HUES64 (cell line): ENCODE measurements around the gene NKX2-2.

ENCODE experiments used
- H3K27ac ChIP-seq: 2 replicates; pipeline ENCODE4 v1.7.0; 2013; ENCODE audit warnings: low read depth, low read length, inconsistent platforms
- H3K27me3 ChIP-seq: 2 replicates; pipeline ENCODE4 v1.6.1; 2013; ENCODE audit warnings: mild to moderate bottlenecking, low read length; ENCODE audit not compliant: insufficient read depth
- H3K36me3 ChIP-seq: 2 replicates; pipeline ENCODE4 v1.6.1; 2013; ENCODE audit warnings: mild to moderate bottlenecking, low read length; ENCODE audit not compliant: insufficient read depth
- H3K4me1 ChIP-seq: 2 replicates; pipeline ENCODE4 v1.6.1; 2013; ENCODE audit warnings: mild to moderate bottlenecking, low read length, moderate library complexity; ENCODE audit not compliant: insufficient read depth
- H3K4me3 ChIP-seq: 2 replicates; pipeline ENCODE4 v1.5.1; 2013; ENCODE audit warnings: mild to moderate bottlenecking, low read length, moderate library complexity
- H3K9ac ChIP-seq: 2 replicates; pipeline ENCODE4 v1.6.1; 2013; ENCODE audit warnings: mild to moderate bottlenecking, low read depth, low read length
- H3K9me3 ChIP-seq: 2 replicates; pipeline ENCODE4 v1.6.1; 2013; ENCODE audit warnings: low read depth, low read length; ENCODE audit not compliant: insufficient read depth
- WGBS: fragments of 150-250, 120-280 bp; methylation state at CpG from one replicate; pipeline ENCODE4 v1.1.7; 2013; ENCODE audit warnings: missing lambda C conversion rate; 5-methylcytosine and 5-hydroxymethylcytosine counted together

NKX2-2 gene

DNA sequence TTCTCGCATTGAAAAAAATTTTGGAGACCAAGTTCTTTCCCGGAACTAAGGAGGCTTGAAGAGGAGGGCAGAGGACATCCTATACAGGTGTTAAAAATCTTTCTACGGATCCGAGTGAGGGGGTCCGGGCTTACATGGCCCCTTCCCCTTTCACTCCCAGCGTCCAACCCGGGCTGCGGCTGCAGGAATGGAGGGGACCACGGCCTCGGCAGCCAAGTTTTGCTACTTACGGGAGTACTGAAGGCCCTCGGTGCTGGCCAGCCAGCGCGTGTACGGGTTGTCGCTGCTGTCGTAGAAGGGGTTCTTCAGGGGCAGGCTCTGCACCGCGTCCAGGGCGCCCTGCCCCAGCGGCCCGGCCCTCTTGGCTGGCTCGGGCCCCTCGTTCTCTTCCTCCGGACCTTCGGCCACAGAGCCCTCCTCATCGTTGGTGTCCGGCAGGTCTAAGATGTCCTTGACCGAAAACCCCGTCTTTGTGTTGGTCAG, 642 bp downstream of the NKX2-2 start:
- Histone ChIP-seq H3K27me3 (peaks cover 100% of the 10 kb centered on the region), H3K36me3 (no peaks in the 10 kb centered on the region), H3K4me3 (0 out of 2 replicates have a peak overlapping the region, but pooled peaks have one; percentile 12), H3K4me1 (peaks cover 32% of the 10 kb centered on the region; the same call in 1 of the 2 replicates), H3K9ac (no peak overlapping the region), H3K27ac (no peak overlapping the region), H3K9me3 (no peaks in the 10 kb centered on the region)
- WGBS, result 1% methylated on average over 30 of the region's 30 CpGs

- Histone ChIP-seq H3K27me3 (peaks cover 100% of the 10 kb centered on the region), H3K9me3 (no peaks in the 10 kb centered on the region), H3K9ac (no peak overlapping the region), H3K4me3 (0 out of 2 replicates have a peak overlapping the region, but pooled peaks have one; percentile 12), H3K27ac (no peak overlapping the region), H3K36me3 (no peaks in the 10 kb centered on the region), H3K4me1 (peaks cover 28% of the 10 kb centered on the region; the same call in 1 of the 2 replicates)
- WGBS, result 2% methylated on average over 34 of the region's 34 CpGs
These were observed 1.2 kb downstream of the NKX2-2 start for GRCh38 chr20:21512634-21513180.

DNA sequence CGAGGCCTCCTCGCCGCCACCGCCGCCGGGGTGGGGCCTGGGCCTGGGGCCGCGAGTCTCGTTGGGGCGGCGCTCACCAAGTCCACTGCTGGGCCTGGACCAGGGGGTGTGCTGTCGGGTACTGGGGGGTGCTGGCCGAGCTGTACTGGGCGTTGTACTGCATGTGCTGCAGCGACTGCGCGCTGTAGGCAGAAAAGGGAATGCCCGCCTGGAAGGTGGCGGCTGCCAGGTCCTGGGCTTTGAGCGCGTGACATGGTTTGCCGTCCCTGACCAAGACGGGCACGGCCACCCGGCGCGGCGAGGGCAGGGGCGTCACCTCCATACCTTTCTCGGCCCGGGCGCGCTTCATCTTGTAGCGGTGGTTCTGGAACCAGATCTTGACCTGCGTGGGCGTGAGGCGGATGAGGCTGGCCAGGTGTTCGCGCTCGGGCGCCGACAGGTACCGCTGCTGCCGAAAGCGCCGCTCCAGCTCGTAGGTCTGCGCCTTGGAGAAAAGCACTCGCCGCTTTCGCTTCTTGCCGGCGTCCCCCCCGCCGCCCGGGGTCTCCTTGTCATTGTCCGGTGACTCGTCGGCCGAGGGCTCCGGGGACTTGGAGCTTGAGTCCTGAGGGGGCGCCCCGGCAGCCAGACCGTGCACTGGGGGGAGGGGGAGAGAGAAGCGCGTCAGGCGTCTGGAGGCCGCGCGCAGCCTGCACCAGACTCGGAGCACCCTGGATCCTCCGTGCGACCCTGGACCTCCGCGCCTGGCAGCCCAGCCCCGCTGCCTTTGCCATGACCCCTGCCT, 1.8 kb downstream of the NKX2-2 start:
- no peaks in the 10 kb centered on the region for H3K36me3 ChIP-seq
- H3K27ac ChIP-seq, result no peak overlapping the region
- H3K4me3 ChIP-seq, result no peak overlapping the region
- WGBS, result under 1% methylated on average over 76 of the region's 76 CpGs
- H3K4me1 ChIP-seq, result peaks cover 21% of the 10 kb centered on the region; the same call in 1 of the 2 replicates
- no peak overlapping the region for H3K9ac ChIP-seq
- no peaks in the 10 kb centered on the region for H3K9me3 ChIP-seq
- peaks cover 100% of the 10 kb centered on the region for H3K27me3 ChIP-seq

- no peaks in the 10 kb centered on the region for H3K9me3 ChIP-seq
- H3K36me3 ChIP-seq, result no peaks in the 10 kb centered on the region
- no peak overlapping the region for H3K4me3 ChIP-seq
- H3K27ac ChIP-seq, result no peak overlapping the region
- H3K27me3 ChIP-seq, result peaks cover 100% of the 10 kb centered on the region
- no peak overlapping the region for H3K9ac ChIP-seq
- H3K4me1 ChIP-seq, result peaks cover 20% of the 10 kb centered on the region; the same call in 1 of the 2 replicates
- WGBS, result 0% methylated on average over 12 of the region's 18 CpGs
These were observed 2.4 kb downstream of the NKX2-2 start for GRCh38 chr20:21511485-21511849.

GRCh38 chr20:21510414-21511384, 3.2 kb downstream of the NKX2-2 start:
- Histone ChIP-seq H3K9ac (no peak overlapping the region), H3K4me1 (peaks cover 15% of the 10 kb centered on the region; the same call in 1 of the 2 replicates), H3K27me3 (peaks cover 100% of the 10 kb centered on the region), H3K4me3 (peak overlapping the region; percentile 30; the same call in 1 of the 2 replicates), H3K9me3 (no peaks in the 10 kb centered on the region), H3K36me3 (no peaks in the 10 kb centered on the region), H3K27ac (no peak overlapping the region)
- 3% methylated on average over 59 of the region's 62 CpGs for WGBS

GRCh38 chr20:21509597-21510371, 4.1 kb downstream of the NKX2-2 start:
- H3K36me3 ChIP-seq, result no peaks in the 10 kb centered on the region
- H3K27me3 ChIP-seq, result peaks cover 100% of the 10 kb centered on the region
- peaks cover 15% of the 10 kb centered on the region; the same call in 1 of the 2 replicates for H3K4me1 ChIP-seq
- H3K4me3 ChIP-seq, result peak overlapping the region; percentile 30; the same call in 1 of the 2 replicates
- H3K27ac ChIP-seq, result no peak overlapping the region
- H3K9me3 ChIP-seq, result no peaks in the 10 kb centered on the region
- H3K9ac ChIP-seq, result no peak overlapping the region
- 2% methylated on average over 42 of the region's 43 CpGs for WGBS

GRCh38 chr20:21509079-21509596, 4.7 kb downstream of the NKX2-2 start:
- 4% methylated on average over 11 of the region's 12 CpGs for WGBS
- Histone ChIP-seq H3K4me3 (no peak overlapping the region), H3K36me3 (no peaks in the 10 kb centered on the region), H3K9ac (no peak overlapping the region), H3K27ac (no peak overlapping the region), H3K4me1 (peaks cover 15% of the 10 kb centered on the region; the same call in 1 of the 2 replicates), H3K27me3 (peaks cover 100% of the 10 kb centered on the region), H3K9me3 (no peaks in the 10 kb centered on the region)

DNA sequence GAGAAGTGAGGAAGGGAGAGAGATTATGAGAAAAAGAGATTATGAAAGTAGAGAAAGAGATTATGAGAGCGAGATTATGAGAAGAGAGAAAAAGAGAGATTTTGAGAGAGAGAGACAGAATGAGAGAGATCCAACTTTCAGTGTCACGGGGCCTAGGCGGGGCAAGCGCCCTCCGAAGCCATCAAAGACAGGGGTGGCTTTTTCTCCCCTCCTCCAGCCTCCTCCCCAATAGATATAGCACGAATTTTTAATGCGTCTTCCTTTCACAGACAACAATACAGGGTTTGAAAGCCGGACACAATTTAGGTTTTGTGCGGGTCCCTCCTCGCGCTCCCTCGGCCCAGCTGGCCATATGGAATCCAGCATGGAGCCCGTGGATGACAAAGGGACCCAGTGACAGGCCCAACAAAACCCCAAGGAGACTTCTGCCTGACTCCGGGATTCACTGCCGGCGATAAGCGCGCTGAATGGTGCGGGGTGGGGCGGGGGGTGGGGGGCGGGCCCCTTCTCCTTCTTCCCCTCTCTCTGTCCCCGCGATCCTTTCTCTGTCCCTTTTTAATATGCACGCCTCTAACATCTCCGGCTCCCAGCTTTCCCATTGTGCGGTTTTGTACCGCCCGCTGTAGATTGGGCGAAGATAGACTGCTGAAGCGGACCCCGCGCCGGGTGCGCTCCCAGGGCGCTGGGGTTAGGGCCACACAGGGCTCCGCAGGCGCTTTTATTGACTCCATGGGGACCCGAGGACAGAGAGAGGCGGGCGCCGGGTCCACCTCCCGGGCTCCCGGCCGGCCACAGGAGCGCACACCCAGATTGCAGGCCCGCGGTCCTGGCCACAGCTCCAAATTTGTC, 5.4 kb downstream of the NKX2-2 start:
- Histone ChIP-seq H3K4me3 (no peak overlapping the region), H3K27ac (no peak overlapping the region), H3K27me3 (peaks cover 99% of the 10 kb centered on the region), H3K9ac (no peak overlapping the region), H3K4me1 (peaks cover 15% of the 10 kb centered on the region; the same call in 1 of the 2 replicates), H3K36me3 (no peaks in the 10 kb centered on the region), H3K9me3 (no peaks in the 10 kb centered on the region)
- WGBS, result 2% methylated on average over 39 of the region's 47 CpGs

- Histone ChIP-seq H3K9me3 (no peaks in the 10 kb centered on the region), H3K4me1 (peaks cover 8% of the 10 kb centered on the region; the same call in 1 of the 2 replicates), H3K9ac (no peak overlapping the region), H3K36me3 (no peaks in the 10 kb centered on the region), H3K27ac (no peak overlapping the region), H3K27me3 (peaks cover 98% of the 10 kb centered on the region), H3K4me3 (no peak overlapping the region)
- 5% methylated on average over 44 of the region's 44 CpGs for WGBS
These were observed 6.2 kb downstream of the NKX2-2 start for GRCh38 chr20:21507400-21508229.
